ENCODE results near the gene ZNF366. TPM values are rescaled to one million over a fixed set of nuclear protein-coding genes. Genes with fewer than 3 reads are reported as not detected.
A peak's percentile ranks its signal among the peaks of the same experiment; 100 is the strongest.

ZNF366 gene
- total and polyA plus RNA-seq, 2 of the 13 experiments (the other 11 are each of a cell fraction or from before 2014, with no cell fraction given): not detected

- TF ChIP-seq AHDC1 (CRISPR knock-in tag; IDR thresholded peaks at IDR 0.05; ENCODE audit: borderline replicate concordance): no peak
- no peak for TF ChIP-seq ZUFSP (CRISPR knock-in tag; IDR thresholded peaks at IDR 0.05; ENCODE audit: borderline replicate concordance)
- no peak for TF ChIP-seq ZNF619 (CRISPR knock-in tag; IDR thresholded peaks at IDR 0.05)
- TF ChIP-seq ZFP82 (CRISPR knock-in tag; IDR thresholded peaks at IDR 0.05; ENCODE audit: borderline replicate concordance): no peak
- no peak for TF ChIP-seq ZZZ3 (CRISPR knock-in tag; IDR thresholded peaks at IDR 0.05; ENCODE audit: borderline replicate concordance)
- TF ChIP-seq ZNF687 (CRISPR knock-in tag; IDR thresholded peaks at IDR 0.05): peak; percentile 78
- TF ChIP-seq ZBTB21 (CRISPR knock-in tag; IDR thresholded peaks at IDR 0.05): no peak
- TF ChIP-seq ZNF281 (CRISPR knock-in tag; IDR thresholded peaks at IDR 0.05; ENCODE audit: borderline replicate concordance): no peak
- TF ChIP-seq KLF13 (CRISPR knock-in tag; IDR thresholded peaks at IDR 0.05): no peak
- no peak for TF ChIP-seq HNRNPUL1 (IDR thresholded peaks at IDR 0.05; ENCODE audit: low read depth, low read length)
- peak; percentile 31; the same call in 1 of the 2 replicates for TF ChIP-seq TFDP2 (CRISPR knock-in tag; IDR thresholded peaks at IDR 0.05)
Measured at GRCh38 chr5:72556351-72557166, 49.3 kb upstream of the ZNF366 start (continued).

Measured in HepG2 (cell line).